ENCODE results near the gene BNC1. TPM values are rescaled to one million over a fixed set of nuclear protein-coding genes. Genes with fewer than 3 reads are reported as not detected.

BNC1 gene
- total and polyA plus RNA-seq, 10 of the 15 experiments (the other 5 are each of a cell fraction or from before 2014, with no cell fraction given) = 0.01 TPM; not detected in 9

DNA sequence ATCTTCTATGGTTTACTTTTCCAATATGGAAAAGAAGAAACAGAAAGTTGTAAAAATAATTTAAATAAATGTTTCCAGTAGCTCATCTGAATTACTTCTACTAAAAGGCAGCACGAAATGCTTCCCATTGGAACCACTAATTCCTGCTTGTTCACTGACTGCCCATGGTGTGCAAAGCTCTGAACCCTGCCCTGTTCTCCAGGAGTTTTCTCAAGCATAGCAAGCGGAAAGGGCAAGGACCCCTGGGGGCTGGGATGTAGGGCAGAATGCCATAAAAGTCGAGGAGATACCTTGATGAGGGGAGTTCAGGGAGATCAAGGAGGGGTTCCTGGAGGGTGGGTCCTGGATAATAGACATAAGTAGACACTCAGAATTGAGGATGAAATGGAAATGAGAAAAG is 35.3 kb upstream of the BNC1 start (continued):
- TF ChIP-seq ZNF207 (IDR thresholded peaks at IDR 0.05; ENCODE audit: borderline replicate concordance) = no peak

DNA sequence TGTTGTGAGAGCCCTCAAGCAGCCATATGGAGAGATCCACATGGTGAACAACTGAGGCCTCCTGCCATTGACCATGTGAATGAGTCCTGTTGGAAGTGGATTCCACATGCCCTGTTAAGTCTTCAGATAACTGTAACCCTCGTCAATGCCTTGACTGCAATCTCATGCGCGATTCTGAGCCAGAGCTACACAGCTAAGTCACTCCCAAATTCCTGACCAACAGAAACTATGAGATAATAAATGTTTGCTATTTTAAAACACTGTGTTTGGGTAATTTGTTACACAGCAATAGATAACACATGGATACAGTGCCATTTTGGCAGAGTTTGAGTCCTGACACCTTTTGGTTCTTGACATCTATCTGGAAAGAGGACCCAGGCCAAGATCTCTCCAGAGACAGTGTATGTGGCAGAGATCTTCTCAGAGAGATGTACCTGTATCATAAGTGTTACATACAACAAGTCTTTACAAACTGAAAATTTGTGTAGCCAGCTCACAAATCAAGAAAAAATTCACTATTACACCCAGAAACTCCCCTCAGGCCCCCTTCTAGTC is 34.5 kb upstream of the BNC1 start:
- FAIRE-seq = no peak
- H3K9ac ChIP-seq (ENCODE audit: control insufficient read depth, insufficient read depth, low read length) = no peak overlapping the region
- intact Hi-C loops (cut with micrococcal nuclease; ENCODE audit: unreplicated experiment) (no loop called here), in situ Hi-C loops (cut with MboI) (no loop called here)
- H3K4me1 ChIP-seq (ENCODE audit: control insufficient read depth, insufficient read depth, low read length) = no peaks in the 10 kb centered on the region
- no peaks in the 10 kb centered on the region for H4K20me1 ChIP-seq (ENCODE audit: control insufficient read depth, insufficient read depth)
- POLR2A ChIA-PET = no interaction called here
- H3K9me3 ChIP-seq (replicated peaks; ENCODE audit: control insufficient read depth, insufficient read depth, low read length) = no peaks in the 10 kb centered on the region
- 50% methylated on average over 3 of the region's 3 CpGs for WGBS (ENCODE audit: insufficient coverage, insufficient replicate concordance, low lambda C conversion rate, missing lambda C conversion rate)
- CTCF ChIA-PET = no interaction called here
- H3K79me2 ChIP-seq (ENCODE audit: control insufficient read depth, insufficient read depth, low read length) = no peaks in the 10 kb centered on the region
- no peaks in the 10 kb centered on the region for H3K27me3 ChIP-seq (replicated peaks in 1 of 2; ENCODE audit: control insufficient read depth in 2 of 2, insufficient read depth in 2 of 2, low read length in 1 of 2)
- no TSS peak for BruUV-seq (replicated peaks)
- SMC1A ChIA-PET (ENCODE audit: uncharacterized antibody, unreplicated experiment) = no interaction called here
- no peaks in the 10 kb centered on the region for H3K36me3 ChIP-seq (ENCODE audit: control insufficient read depth in 2 of 2, insufficient read depth in 2 of 2, low read length in 1 of 2)
- no peak overlapping the region for H3K27ac ChIP-seq (ENCODE audit: control insufficient read depth, insufficient read depth)
- H2AFZ ChIP-seq (ENCODE audit: control insufficient read depth, low read depth, low read length) = no peak overlapping the region
- H3K4me2 ChIP-seq (ENCODE audit: control insufficient read depth, insufficient read depth) = no peak overlapping the region
- H3K4me3 ChIP-seq = no peak overlapping the region
- RAD21 ChIA-PET (ENCODE audit: unreplicated experiment) = no interaction called here
- no peak for ATAC-seq
- no peak for DNase-seq (ENCODE audit: low read depth, low spot score)
- TF ChIP-seq MXI1 (IDR thresholded peaks at IDR 0.05; ENCODE audit: low read depth, low read length) (no peak), SREBF2 (IDR thresholded peaks at IDR 0.05; ENCODE audit: low read length) (no peak), ZZZ3 (IDR thresholded peaks at IDR 0.05; ENCODE audit: control insufficient read depth, insufficient read length, low read depth) (no peak), TCF7 (IDR thresholded peaks at IDR 0.05; ENCODE audit: borderline replicate concordance) (no peak)
- TF ChIP-seq, protein P1, sequence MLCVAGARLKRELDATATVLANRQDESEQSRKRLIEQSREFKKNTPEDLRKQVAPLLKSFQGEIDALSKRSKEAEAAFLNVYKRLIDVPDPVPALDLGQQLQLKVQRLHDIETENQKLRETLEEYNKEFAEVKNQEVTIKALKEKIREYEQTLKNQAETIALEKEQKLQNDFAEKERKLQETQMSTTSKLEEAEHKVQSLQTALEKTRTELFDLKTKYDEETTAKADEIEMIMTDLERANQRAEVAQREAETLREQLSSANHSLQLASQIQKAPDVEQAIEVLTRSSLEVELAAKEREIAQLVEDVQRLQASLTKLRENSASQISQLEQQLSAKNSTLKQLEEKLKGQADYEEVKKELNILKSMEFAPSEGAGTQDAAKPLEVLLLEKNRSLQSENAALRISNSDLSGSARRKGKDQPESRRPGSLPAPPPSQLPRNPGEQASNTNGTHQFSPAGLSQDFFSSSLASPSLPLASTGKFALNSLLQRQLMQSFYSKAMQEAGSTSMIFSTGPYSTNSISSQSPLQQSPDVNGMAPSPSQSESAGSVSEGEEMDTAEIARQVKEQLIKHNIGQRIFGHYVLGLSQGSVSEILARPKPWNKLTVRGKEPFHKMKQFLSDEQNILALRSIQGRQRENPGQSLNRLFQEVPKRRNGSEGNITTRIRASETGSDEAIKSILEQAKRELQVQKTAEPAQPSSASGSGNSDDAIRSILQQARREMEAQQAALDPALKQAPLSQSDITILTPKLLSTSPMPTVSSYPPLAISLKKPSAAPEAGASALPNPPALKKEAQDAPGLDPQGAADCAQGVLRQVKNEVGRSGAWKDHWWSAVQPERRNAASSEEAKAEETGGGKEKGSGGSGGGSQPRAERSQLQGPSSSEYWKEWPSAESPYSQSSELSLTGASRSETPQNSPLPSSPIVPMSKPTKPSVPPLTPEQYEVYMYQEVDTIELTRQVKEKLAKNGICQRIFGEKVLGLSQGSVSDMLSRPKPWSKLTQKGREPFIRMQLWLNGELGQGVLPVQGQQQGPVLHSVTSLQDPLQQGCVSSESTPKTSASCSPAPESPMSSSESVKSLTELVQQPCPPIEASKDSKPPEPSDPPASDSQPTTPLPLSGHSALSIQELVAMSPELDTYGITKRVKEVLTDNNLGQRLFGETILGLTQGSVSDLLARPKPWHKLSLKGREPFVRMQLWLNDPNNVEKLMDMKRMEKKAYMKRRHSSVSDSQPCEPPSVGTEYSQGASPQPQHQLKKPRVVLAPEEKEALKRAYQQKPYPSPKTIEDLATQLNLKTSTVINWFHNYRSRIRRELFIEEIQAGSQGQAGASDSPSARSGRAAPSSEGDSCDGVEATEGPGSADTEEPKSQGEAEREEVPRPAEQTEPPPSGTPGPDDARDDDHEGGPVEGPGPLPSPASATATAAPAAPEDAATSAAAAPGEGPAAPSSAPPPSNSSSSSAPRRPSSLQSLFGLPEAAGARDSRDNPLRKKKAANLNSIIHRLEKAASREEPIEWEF (IDR thresholded peaks at IDR 0.05; ENCODE audit: insufficient replicate concordance, low read depth, low read length) = no peak
- TF ChIP-seq, protein P2, sequence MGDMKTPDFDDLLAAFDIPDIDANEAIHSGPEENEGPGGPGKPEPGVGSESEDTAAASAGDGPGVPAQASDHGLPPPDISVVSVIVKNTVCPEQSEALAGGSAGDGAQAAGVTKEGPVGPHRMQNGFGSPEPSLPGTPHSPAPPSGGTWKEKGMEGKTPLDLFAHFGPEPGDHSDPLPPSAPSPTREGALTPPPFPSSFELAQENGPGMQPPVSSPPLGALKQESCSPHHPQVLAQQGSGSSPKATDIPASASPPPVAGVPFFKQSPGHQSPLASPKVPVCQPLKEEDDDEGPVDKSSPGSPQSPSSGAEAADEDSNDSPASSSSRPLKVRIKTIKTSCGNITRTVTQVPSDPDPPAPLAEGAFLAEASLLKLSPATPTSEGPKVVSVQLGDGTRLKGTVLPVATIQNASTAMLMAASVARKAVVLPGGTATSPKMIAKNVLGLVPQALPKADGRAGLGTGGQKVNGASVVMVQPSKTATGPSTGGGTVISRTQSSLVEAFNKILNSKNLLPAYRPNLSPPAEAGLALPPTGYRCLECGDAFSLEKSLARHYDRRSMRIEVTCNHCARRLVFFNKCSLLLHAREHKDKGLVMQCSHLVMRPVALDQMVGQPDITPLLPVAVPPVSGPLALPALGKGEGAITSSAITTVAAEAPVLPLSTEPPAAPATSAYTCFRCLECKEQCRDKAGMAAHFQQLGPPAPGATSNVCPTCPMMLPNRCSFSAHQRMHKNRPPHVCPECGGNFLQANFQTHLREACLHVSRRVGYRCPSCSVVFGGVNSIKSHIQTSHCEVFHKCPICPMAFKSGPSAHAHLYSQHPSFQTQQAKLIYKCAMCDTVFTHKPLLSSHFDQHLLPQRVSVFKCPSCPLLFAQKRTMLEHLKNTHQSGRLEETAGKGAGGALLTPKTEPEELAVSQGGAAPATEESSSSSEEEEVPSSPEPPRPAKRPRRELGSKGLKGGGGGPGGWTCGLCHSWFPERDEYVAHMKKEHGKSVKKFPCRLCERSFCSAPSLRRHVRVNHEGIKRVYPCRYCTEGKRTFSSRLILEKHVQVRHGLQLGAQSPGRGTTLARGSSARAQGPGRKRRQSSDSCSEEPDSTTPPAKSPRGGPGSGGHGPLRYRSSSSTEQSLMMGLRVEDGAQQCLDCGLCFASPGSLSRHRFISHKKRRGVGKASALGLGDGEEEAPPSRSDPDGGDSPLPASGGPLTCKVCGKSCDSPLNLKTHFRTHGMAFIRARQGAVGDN (IDR thresholded peaks at IDR 0.05) = no peak
- TF ChIP-seq, protein P3, sequence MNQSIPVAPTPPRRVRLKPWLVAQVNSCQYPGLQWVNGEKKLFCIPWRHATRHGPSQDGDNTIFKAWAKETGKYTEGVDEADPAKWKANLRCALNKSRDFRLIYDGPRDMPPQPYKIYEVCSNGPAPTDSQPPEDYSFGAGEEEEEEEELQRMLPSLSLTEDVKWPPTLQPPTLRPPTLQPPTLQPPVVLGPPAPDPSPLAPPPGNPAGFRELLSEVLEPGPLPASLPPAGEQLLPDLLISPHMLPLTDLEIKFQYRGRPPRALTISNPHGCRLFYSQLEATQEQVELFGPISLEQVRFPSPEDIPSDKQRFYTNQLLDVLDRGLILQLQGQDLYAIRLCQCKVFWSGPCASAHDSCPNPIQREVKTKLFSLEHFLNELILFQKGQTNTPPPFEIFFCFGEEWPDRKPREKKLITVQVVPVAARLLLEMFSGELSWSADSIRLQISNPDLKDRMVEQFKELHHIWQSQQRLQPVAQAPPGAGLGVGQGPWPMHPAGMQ (IDR thresholded peaks at IDR 0.05; ENCODE audit: borderline replicate concordance) = no peak
- TF ChIP-seq, protein P4, sequence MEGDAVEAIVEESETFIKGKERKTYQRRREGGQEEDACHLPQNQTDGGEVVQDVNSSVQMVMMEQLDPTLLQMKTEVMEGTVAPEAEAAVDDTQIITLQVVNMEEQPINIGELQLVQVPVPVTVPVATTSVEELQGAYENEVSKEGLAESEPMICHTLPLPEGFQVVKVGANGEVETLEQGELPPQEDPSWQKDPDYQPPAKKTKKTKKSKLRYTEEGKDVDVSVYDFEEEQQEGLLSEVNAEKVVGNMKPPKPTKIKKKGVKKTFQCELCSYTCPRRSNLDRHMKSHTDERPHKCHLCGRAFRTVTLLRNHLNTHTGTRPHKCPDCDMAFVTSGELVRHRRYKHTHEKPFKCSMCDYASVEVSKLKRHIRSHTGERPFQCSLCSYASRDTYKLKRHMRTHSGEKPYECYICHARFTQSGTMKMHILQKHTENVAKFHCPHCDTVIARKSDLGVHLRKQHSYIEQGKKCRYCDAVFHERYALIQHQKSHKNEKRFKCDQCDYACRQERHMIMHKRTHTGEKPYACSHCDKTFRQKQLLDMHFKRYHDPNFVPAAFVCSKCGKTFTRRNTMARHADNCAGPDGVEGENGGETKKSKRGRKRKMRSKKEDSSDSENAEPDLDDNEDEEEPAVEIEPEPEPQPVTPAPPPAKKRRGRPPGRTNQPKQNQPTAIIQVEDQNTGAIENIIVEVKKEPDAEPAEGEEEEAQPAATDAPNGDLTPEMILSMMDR (IDR thresholded peaks at IDR 0.05 in 2 of 3, conservative IDR thresholded peaks at IDR 0.05 in 1 of 3; ENCODE audit: control insufficient read depth in 2 of 3, extremely low read depth in 1 of 3, insufficient read depth in 1 of 3, low read depth in 3 of 3, low read length in 3 of 3) = no peak

All from GM12878 (cell line).